ENCODE measurements around the gene DCTN1. TPM values are rescaled to one million over a fixed set of nuclear protein-coding genes. Genes with fewer than 3 reads are reported as not detected.

The DCTN1 gene
- total and polyA plus RNA-seq, 2 donors (not counting 3 experiments of a cell fraction or from before 2014, with no cell fraction given): 130 to 170 TPM

DNA sequence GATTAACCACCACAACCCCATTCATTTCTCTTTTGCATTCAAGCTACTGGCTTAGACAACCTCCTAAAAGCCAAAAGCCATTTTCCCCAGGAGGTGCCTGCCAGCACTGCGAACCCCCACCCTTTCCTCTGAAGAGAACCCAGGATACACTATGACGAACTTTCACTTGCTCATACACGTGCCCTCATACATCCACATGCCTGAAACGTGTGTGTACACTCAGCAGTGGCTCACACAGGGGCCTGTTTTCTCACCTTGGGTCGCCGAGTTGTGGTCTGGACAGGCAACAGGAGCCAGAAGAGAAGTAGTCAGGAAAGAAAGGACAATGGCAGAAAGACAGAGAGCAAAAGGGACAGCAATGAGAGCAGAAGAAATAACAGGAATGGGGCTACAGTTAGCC is 7.4 kb downstream of the DCTN1 start:
- no TSS peak for BruUV-seq (replicated peaks)
- Histone ChIP-seq H3K79me2 (ENCODE audit: control insufficient read depth, insufficient read depth, low read length) (peaks cover 2% of the 10 kb centered on the region), H3K9ac (replicated peaks; ENCODE audit: extremely low read depth, insufficient read depth, low read length) (no peak overlapping the region), H3K36me3 (ENCODE audit: control insufficient read depth in 2 of 2, extremely low read depth in 1 of 2, insufficient read depth in 2 of 2, low read length in 2 of 2) (peaks cover 10 to 45% of the 10 kb centered on the region in 2 experiments), H2AFZ (ENCODE audit: low read depth, low read length) (no peak overlapping the region), H3K4me1 (ENCODE audit: control insufficient read depth, extremely low read depth, insufficient read depth, low read length) (no peaks in the 10 kb centered on the region), H3K9me1 (replicated peaks; ENCODE audit: control insufficient read depth, extremely low read depth, insufficient read depth, low read length) (no peaks in the 10 kb centered on the region), H3K4me2 (ENCODE audit: insufficient read depth, low read length) (no peak overlapping the region), H3K27me3 (ENCODE audit: control insufficient read depth in 2 of 2, insufficient read depth in 2 of 2, low read length in 2 of 2) (no peaks in the 10 kb centered on the region), H3K9me3 (replicated peaks; ENCODE audit: control insufficient read depth, insufficient read depth, low read length) (no peaks in the 10 kb centered on the region), H3K27ac (ENCODE audit: insufficient read depth, low read depth, low read length) (no peak overlapping the region), H3K4me3 (replicated peaks in 1 of 3; ENCODE audit: insufficient read depth in 1 of 3, low read depth in 1 of 3, low read length in 3 of 3) (no peak overlapping the region), H4K20me1 (replicated peaks; ENCODE audit: control insufficient read depth, extremely low read depth, insufficient read depth, low read length) (no peaks in the 10 kb centered on the region)
- TF ChIP-seq POLR2AphosphoS5 (IDR thresholded peaks at IDR 0.05; ENCODE audit: insufficient read depth, low read depth, low read length) (no peak), JUN (IDR thresholded peaks at IDR 0.05; ENCODE audit: borderline replicate concordance, insufficient read depth, insufficient read length, low read depth) (no peak), POLR2A (IDR thresholded peaks at IDR 0.05; ENCODE audit: low read depth, low read length) (no peak), EZH2 (IDR thresholded peaks at IDR 0.05; ENCODE audit: borderline replicate concordance, low read depth, low read length, severe bottlenecking) (no peak), MYC (IDR thresholded peaks at IDR 0.05; ENCODE audit: low read depth, low read length) (no peak), FOS (IDR thresholded peaks at IDR 0.05; ENCODE audit: borderline replicate concordance, insufficient read depth, low read length) (no peak), GATA2 (IDR thresholded peaks at IDR 0.05; ENCODE audit: insufficient read depth, insufficient read length, low read depth, low read length) (no peak)
- TF ChIP-seq, protein P1, sequence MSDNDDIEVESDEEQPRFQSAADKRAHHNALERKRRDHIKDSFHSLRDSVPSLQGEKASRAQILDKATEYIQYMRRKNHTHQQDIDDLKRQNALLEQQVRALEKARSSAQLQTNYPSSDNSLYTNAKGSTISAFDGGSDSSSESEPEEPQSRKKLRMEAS (IDR thresholded peaks at IDR 0.05; ENCODE audit: insufficient read depth, insufficient read length): no peak
- TF ChIP-seq, protein P2, sequence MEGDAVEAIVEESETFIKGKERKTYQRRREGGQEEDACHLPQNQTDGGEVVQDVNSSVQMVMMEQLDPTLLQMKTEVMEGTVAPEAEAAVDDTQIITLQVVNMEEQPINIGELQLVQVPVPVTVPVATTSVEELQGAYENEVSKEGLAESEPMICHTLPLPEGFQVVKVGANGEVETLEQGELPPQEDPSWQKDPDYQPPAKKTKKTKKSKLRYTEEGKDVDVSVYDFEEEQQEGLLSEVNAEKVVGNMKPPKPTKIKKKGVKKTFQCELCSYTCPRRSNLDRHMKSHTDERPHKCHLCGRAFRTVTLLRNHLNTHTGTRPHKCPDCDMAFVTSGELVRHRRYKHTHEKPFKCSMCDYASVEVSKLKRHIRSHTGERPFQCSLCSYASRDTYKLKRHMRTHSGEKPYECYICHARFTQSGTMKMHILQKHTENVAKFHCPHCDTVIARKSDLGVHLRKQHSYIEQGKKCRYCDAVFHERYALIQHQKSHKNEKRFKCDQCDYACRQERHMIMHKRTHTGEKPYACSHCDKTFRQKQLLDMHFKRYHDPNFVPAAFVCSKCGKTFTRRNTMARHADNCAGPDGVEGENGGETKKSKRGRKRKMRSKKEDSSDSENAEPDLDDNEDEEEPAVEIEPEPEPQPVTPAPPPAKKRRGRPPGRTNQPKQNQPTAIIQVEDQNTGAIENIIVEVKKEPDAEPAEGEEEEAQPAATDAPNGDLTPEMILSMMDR (IDR thresholded peaks at IDR 0.05; ENCODE audit: extremely low read depth in 1 of 2, insufficient read depth in 1 of 2, low read depth in 1 of 2, low read length in 2 of 2): no peak
- intact Hi-C loops (cut with micrococcal nuclease): no loop called here
- DNase-seq (ENCODE audit: low read depth, low spot score) (no peak), FAIRE-seq (no peak)
- CTCF ChIA-PET: no interaction called here
- POLR2A ChIA-PET: no interaction called here
- dilution Hi-C loops (cut with MboI; ENCODE audit: extremely low pct_ligation_motif_present, low sequenced_read_pairs): no loop called here
